GM19351 (cell line): Measurements from ENCODE around the gene NPHP1.
"Not testable (repeated sequence)": the region's sequence is repeated elsewhere in the genome, so short reads cannot be mapped to it uniquely, and the experiment has no call there.

Experiments used
- ATAC-seq: cut with Tn5 transposase; IDR thresholded peaks from one replicate; pipeline ENCODE4 v1.9.1; 2021; ENCODE audit warnings: mild to moderate bottlenecking, moderate library complexity; ENCODE audit not compliant: unreplicated experiment

NPHP1 gene

DNA sequence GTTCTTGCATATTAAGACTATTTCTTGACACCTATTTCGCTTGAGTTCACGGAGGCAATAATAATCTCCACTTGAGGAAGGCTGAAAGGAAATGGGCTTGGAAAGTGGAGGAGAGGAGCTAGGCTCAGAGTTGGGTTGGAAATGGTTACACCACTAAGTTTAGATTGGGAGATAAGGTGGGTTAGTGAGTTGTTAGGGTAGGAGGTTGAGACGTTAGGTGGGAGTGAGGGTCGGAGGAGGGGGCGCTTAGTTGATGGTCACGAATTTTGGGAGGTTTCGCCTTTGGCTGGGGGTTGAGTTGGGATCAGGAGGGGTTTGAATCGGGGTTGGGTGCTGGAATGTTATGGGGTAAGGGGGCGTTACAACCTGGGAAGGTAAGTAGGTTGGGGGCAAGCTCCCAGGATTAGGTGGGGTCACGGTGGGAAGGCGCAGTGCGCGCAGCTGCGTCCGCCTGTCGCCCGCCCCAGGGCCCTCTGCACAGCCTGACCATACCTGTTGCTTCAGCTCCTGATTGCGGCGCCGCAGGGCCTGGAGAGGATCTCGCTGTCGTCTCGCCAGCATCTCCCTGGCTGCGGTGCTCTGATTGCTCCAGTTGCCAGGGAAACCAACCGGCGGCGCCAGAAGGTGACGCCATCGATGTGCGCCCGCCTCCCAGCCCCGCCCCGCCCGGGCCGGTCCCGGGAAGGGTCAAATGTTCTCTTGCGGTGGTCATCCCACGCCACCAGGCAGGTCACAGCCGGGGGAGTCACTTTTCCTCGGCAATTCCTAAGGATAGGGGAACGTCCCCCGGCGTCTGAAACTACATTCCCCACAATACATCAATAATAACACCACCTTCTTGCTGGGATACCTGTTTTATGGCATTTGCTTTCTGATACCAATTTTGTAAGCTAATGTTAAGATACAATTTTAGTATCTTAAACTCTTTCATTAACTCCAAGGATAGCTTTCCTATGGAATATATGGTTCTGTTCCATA, at the start of gene NPHP1:
TSS of gene NPHP1 (minus strand) at position 606 of the 978 bp plus-strand sequence. CDS start at position 561, 45 bp downstream.
- ATAC-seq, result peak; percentile 95

DNA sequence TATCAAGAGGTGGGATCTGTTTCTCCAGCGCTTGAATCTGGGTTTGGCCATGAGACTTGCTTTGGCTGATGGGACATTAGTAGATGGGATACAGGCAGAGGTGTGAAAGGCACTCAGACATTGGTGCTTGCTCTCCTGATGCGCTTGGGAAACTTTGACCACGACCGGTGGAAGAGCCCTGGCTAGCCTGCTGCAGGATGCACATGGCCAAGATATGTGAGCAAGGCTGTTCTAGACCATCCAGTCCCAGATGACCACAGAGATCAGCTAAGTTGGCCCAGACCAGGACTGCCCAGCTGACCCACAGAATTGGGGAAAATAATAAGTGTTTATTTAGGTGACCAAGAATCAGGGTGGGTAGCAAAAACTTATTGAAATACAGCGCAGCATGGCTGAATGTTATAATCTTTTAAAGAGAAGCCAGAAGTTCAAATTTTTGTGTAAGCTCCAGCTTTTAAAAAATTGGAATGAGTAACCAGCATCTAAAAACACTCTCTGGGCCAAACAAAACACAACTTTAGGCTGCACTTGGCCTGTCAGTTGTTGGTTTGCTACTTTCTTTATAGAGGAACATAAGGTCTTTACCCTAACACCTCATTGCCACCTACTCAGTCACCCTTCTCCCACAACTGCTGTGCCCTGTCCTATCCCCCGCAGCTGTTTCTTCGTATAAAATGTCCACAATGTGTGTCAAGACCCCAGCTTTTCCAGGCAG, 43.4 kb upstream of the NPHP1 start:
- not testable (repeated sequence) for ATAC-seq

DNA sequence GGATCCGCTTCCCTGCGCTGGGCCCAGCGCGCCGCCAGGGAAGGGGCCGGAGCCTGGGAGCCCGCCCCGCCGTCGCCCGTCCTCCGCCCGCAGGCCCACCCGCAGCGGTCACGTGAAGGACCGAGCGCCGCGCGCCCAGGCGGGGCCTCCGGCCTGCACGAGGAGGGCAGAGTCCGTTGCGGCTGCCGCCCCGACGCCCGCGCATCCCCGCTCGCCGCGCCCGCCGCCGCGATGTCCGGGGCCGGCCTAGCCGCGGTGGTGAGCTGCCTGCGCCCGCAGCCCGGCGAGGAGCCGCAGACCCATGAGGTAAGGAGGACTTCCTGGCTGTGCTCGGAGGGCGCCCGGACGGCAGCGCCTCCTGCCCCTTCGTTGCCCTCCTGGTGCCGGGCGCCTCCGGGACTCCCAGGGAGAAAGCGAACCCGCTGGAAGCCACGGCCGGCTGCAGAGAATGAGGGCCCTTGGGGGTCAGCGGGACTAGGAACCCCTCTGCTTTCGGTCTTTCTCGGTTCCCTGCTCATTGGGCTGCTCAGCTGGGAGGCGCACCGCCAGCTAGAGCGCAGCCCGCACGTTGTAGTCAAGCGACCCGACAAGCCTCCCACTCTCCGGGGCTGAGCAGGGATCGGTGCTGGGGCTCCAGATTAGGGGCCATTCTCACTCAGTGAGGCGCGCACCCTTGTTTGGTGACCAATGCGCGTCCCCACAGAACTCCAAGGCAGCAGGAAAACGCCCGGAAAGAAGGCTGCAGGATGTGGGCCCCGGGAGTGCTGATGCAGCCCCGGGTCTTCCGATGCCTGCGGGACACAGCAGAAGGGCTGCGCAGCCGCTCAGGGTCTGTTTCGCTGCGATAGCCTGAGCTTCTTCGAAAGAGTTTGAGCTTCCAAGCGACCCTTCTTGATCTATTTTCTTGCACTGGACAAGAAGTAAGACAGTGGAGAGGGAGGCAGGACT, 40.9 kb upstream of the NPHP1 start:
- ATAC-seq, result not testable (repeated sequence)

DNA sequence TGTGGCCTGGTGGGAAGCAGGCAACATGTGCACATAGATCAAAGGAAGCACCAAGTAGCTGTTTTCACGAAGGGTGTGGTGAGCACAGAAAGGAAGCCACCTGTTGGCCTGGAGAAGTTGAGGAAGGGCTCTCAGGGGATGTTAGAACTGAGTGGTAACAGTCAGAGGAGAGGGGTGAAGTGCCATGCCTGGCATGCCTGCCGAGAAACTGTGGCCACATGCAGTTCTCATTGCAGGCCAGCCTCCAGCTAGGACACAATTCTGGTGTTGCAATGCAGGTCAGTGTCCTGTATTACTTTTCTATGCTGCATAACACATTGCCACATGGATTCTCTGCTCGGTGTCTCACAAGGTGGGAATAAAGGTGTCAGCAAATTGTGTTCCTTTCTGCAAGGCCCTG, 38.5 kb upstream of the NPHP1 start:
- not testable (repeated sequence) for ATAC-seq

DNA sequence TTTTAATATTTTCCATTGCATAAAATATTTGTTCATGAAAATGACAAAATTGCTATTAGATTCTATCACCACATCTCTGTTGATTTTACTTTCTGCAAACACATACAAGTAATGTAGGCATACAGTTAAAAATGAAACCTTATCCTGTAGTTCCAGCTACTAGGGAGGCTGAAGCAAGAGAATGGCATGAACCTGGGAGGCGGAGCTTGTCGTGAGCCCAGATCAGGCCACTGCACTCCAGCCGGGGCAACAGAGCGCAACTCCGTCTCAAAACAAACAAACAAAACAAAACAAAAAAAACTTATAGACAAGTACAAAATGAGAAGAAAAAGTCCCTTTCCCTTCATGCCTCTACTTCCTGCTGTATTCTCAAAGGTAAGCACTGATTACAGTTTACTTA, 29.7 kb upstream of the NPHP1 start:
- not testable (repeated sequence) for ATAC-seq

DNA sequence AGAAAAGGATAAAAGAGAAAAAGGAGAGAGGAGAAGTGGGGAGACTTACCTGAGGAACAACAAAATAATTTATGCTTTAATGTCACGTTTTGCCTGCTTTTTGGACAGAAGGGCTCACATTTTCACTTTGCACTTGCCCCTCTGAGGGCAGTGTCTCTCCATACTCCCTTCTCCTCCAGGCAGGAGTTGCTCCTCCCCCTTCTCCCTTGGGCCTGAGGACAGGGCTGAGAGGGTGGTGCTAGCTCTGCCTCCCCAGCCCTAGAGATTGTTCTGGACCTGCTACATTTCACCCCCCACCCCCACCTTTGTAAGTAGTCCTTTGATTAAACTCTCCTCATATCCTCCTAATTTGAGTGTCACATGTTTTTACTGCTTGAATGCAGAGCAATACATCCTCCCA, 25.1 kb upstream of the NPHP1 start:
- ATAC-seq, result not testable (repeated sequence)

DNA sequence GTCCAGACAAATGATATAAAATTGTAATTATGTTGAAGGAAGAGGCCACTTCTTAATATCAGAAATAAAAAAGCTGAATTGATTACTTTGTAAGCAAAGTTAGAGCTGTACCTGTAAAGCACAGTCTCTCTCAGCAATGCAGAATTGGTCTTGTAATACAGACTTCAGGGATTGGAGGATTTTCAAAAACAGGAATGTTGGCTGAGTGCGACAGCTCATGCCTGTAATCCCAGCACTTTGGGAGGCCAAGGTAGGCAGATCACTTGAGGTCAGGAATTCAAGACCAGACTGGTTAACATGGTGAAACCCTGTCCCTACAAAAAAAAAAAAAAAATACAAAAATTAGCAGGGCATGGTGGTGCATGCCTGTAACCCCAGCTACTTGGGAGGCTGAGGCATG, 17.8 kb upstream of the NPHP1 start:
- ATAC-seq, result not testable (repeated sequence)

DNA sequence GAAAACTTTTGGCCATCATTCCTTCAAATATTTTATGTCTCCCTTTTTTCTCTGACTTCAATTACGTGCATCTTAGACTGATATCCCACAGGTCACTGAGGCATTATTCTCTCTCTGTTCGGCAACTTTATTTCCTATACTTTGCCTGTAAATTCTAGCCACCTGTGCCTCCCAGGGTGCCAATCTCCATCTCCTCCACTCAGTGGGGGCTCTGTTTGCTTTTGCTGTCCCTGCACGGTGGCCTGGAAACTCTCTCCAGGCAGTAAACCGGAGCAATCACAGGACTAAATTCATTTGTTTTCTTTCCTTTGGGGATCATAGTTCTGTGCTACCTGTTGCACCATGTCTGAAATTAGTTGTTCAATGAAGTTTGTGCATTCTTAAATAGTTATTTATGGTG, 17.1 kb upstream of the NPHP1 start:
- no peak for ATAC-seq

DNA sequence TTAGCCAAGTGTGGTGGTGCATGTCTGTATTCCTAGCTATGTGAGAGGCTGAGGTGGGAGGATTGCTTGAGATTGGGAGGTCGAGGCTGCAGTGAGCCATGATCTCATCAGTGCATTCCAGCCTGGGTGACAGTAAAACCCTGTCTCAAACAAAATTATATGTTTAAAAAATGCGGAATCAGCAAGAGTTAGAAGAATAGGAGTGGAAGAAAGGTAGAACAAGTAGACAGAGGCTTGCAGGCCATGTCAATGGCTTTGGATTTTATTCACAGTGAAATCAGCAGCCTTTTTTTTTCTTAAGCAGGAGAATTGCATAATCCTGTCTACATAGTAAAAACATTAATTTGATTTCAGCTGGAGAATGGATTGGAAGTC, 15.4 kb upstream of the NPHP1 start:
- ATAC-seq, result no peak

DNA sequence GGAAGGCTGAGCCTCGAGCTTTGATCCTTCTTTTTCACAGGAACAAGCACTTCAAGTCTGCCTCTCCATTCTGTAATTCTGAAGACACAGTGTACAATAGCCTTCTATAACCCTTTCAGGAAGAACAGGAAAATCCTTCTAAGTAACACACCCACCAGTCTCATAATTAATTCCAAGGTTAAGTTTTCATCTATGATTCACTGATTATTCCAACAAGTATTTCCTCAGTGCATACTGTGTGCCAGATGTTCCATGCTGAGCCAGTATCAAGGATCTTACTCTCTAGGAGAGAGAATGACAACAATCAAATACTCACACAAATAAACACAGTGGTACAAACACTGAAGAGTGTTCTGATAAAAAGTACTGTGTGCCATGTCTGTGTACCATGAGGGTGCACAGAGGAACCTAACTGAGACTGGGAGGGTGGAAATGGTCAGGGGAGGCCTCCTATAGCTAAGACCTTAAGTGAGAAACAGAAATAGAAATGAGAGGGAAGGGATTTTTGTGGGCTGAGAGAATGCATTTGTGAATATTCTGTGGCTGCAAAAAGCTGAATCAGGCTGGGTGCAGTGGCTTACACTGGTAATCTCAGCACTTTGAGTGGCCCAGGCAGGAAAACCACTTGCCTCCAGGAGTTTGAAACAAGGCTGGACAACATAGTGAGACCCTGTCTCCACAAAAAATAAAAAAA, 14.8 kb upstream of the NPHP1 start:
- ATAC-seq, result no peak

DNA sequence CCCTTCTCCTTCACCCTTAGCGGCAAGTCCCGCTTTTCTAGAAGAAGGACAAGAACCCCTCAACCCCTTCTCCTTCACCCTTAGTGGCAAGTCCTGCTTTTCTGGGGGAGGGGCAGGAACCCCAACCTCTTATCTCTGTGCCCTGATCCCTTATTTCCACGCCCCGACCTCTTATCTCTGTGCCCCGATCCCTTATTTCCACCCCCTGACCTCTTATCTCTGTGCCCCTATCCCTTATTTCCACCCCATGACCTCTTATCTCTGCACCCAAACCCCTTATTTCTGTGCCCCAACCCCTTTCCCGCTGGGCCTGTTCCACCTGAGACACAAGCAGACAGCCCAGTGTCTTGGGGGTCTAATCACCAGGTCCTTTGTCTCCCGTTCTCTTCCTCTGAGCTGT, 14.1 kb upstream of the NPHP1 start:
- ATAC-seq, result not testable (repeated sequence)

DNA sequence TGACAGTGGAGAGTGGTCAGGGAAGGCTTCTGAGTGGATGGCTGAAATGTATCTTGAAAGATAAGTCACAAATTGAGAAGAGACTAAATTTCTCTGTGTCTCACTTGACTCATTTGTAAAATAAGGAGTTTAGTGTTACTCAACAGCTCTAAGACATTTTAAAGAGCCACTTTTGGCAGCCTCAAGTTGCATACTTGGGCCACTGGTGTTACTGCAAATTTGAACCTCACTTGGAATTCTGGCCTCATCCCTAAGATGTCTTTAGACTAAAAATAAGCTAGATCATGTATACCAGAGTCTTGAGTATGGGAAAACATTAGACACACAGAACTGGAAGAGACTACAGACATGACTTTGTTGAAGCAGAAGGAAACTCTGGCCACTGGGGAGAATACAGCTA, 12.0 kb upstream of the NPHP1 start:
- no peak for ATAC-seq

DNA sequence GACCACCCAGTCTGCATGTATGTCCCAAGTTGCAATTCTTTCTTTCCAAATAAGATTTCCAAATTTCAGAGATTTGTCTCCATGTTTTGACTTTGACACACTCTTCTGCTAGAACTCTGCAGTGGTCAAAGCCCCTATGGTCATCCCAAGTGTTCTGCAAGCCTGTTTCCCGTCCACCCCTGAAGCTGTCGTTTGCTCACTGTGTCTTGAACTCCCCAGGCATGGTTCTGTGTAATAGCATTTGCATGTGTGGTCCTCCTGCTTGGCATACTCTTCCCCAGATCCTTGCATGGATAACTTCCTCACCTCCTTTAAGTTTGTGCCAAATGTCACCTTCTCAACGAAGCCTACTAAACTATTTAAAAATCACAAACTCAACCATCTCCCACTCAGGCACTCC, 11.4 kb upstream of the NPHP1 start:
- ATAC-seq, result no peak

DNA sequence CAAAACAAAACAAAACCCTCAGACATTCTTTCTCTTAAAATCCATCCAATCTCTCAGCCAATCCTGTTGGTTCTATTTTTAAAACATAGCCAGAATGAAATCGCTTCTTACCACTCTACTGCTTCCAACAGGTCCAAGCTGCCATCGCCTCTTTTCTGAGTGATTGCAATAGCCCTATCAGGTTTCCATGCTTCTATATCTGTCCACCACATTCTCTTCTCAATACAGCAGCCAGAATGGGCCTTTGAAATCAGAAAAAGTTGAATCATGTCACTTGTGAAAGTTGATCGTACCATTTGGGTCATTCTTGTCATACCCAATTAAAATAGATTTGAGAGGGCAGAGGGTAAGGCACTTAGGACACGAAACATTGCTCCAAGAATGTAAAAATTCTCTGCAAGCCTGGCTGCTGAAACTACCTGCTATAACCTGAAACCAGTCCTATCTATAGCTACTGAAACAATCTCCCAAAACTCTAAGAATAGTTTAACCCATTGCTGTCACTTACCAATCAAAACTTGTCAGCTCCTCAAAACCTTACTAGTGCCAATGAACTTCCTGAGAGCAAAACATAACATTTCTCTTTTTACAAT, 10.8 kb upstream of the NPHP1 start:
- ATAC-seq, result no peak

DNA sequence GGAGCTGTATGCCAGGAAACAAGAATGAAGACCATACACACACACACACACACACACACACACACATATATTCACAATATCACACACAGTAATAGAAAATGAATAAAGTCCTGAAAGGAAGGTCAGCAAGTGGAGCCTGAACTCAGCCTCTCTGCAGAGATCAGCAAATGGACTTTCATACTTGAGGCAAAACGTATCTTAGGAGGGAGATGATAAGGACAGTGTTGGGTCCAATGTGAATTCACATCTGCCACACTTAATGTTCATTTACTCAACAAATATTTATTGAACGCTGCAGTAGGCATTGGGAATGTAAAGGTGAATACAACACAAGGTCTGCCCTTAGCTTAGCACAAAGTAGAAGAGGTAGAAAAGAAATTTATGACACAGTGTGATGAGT, 10.3 kb upstream of the NPHP1 start:
- no peak for ATAC-seq

DNA sequence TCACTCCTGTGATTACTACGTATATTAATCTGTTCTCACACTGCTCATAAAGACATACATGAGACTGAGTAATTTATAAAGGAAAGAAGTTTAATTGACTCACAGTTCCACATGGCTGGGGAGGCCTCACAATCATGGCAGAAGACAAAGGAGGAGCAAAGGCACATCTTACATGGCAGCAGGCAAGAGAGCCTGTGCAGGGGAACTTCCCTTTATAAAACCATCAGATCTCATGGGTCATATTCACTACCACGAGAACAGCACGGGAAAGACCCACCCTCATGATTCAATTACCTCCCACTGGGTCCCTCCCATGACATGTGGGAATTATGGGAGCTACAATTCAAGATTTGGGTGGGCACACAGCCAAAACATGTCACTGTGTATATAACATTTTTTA, 8.7 kb upstream of the NPHP1 start:
- ATAC-seq, result not testable (repeated sequence)

DNA sequence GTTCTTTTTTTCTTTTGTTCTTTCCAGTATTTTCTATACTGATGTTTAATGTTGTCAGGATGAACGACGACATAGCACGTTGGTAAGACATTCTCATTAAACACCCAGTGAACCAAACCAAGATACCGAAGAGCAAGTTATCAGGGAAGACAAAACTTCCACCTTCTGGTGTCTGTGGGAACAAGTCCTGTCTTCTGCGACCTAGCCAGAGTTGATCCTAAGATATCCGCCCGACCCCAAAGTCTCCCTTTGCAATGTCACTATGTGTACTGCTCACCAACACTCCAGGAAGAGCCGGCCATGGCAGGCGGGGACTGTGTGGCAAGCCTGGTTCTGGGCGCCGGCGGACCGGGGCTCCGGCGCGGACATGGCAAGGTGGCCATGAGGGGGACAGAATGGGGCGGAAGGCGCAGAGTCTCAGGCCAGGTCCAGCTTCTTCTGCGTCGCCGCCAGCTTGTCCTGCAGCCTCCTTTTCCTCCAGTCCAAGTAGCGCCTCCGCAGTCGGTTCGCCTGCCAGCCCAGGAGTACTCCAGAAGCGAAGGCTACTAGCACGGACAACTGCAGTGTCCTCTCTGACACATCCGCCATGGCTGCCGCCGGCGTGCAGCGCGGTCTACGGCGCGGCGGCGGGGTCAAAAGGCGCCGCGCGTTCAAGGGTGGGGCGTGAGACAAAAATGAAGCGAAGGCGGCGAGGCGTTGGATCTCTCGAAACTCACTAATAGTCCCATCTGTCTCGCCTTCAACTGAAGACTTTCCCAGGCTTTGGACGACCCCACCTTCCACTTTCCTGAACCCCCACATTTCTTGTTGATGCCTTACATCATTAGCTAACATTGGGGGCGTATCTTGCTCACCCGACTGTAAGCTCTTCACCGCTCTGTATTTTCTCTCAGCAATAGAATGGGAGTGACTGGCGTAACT, 7.4 kb upstream of the NPHP1 start, which contains the start of gene MTLN:
TSS of gene MTLN (minus strand) at position 610 of the 921 bp plus-strand sequence. CDS start at position 588, 22 bp downstream.
- peak; percentile 87 for ATAC-seq

DNA sequence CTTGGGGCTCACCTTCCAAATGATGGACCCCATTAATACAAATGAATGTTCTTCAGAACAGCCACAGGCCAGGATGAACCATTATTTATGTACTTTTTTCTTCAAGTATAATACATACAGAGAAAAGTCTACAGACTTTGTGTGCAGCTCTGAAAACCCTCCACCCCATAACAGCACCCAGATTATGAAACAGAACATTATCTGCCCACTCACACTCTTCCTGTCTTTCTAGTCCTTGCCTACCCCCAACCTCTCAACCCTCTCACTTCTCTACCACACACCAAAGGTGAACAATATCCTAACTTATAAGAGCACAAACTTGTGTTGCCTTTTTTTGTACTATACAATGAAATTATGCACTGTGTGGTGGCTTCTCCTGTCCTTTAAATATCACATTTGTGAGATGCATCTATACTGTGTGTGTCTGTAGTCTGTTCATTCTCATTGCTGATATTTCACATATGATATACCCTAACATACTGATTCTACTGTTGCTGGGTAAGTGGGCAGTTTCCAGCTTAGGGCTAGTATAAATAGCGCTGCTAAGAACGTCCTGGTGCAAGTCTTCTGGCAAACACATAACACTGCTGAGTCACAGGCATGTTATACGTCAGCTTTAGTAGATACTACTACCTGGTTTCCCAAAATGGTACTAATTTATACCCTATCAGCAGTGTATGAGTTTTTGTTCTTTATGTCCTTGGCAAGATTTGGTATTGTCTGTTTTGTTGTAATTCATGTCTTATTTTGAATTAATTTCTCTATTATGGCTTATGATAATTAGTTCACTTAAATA, 1.0 kb upstream of the NPHP1 start:
- no peak for ATAC-seq
